ENCODE data around the gene CDK5. TPM values are rescaled to one million over a fixed set of nuclear protein-coding genes. Genes with fewer than 3 reads are reported as not detected.

Gene CDK5
- total and polyA plus RNA-seq, 4 experiments from 2014 or later = 6.3 to 15.2 (median 9.1) TPM

GRCh38 chr7:151048911-151049463 lies 8.7 kb downstream of the CDK5 start:
- H3K4me3 Mint-ChIP-seq = no peak overlapping the region
- ChIA-PET CTCF (ENCODE audit: partially characterized antibody) (no interaction called here), POLR2A (ENCODE audit: partially characterized antibody) (interaction anchor here (1.5 kb wide), 1 partner anchor 21 kb away, joined by 6 read pairs; the partner anchor contains the start of gene ABCB8)
- Histone ChIP-seq H3K4me1 (ENCODE audit: insufficient read depth, low read length) (peaks cover 11% of the 10 kb centered on the region), H3K9me3 (ENCODE audit: control insufficient read depth in 1 of 2, low read length in 2 of 2) (no peaks in the 10 kb centered on the region), H3K27me3 (ENCODE audit: insufficient read depth, low read length) (no peaks in the 10 kb centered on the region), H3K4me3 (ENCODE audit: low read length in 2 of 2) (no peak overlapping the region), H3K27ac (ENCODE audit: low read depth, low read length) (no peak overlapping the region), H3K36me3 (ENCODE audit: insufficient read depth, low read length) (no peaks in the 10 kb centered on the region)
- H3K9me3 Mint-ChIP-seq = no peaks in the 10 kb centered on the region
- intact Hi-C loops (cut with micrococcal nuclease) = no loop called here
- H3K4me1 Mint-ChIP-seq = peaks cover 2 to 17% (median 7%) of the 10 kb centered on the region in 4 donors
- no peak for DNase-seq
- peak overlapping the region in 1 of 7 donors; percentile 47 for H3K27ac Mint-ChIP-seq
- peaks cover 3 to 16% of the 10 kb centered on the region in 2 donors for H3K36me3 Mint-ChIP-seq
- H3K27me3 Mint-ChIP-seq = peaks cover 0 to 2% of the 10 kb centered on the region in 2 donors

- H3K27me3 ChIP-seq (ENCODE audit: insufficient read depth, low read length) = no peaks in the 10 kb centered on the region
- Mint-ChIP-seq H3K4me3 (no peak within 1 kb of the TSS), H3K4me1 (peaks cover 2 to 15% (median 7%) of the 10 kb centered on the region in 4 donors), H3K27ac (peak within 1 kb of the TSS in 1 of 7 donors; percentile 47), H3K9me3 (no peaks in the 10 kb centered on the region), H3K36me3 (peaks cover 4 to 17% of the 10 kb centered on the region in 2 donors), H3K27me3 (peaks cover 0 to 2% of the 10 kb centered on the region in 2 donors)
- H3K4me3 ChIP-seq (ENCODE audit: low read length in 2 of 2) = no peak within 1 kb of the TSS
- CTCF ChIA-PET (ENCODE audit: partially characterized antibody) = no interaction called here
- H3K9me3 ChIP-seq (ENCODE audit: control insufficient read depth in 1 of 2, low read length in 2 of 2) = no peaks in the 10 kb centered on the region
- intact Hi-C loops (cut with micrococcal nuclease) = no loop called here
- POLR2A ChIA-PET (ENCODE audit: partially characterized antibody) = interaction anchor here (1.5 kb wide), 1 partner anchor 20 kb away, joined by 6 read pairs; the partner anchor contains the start of gene ABCB8
- H3K4me1 ChIP-seq (ENCODE audit: insufficient read depth, low read length) = peaks cover 7% of the 10 kb centered on the region
- no peaks in the 10 kb centered on the region for H3K36me3 ChIP-seq (ENCODE audit: insufficient read depth, low read length)
- no peak for DNase-seq
- no peak within 1 kb of the TSS for H3K27ac ChIP-seq (ENCODE audit: low read depth, low read length)
These were observed 9.5 kb downstream of the CDK5 start, which contains the start of gene ASIC3 for GRCh38 chr7:151047976-151048815. ASIC3 (plus strand) TSS chr7:151048531; CDS start chr7:151048886, 355 bp downstream.

- POLR2A ChIA-PET (ENCODE audit: partially characterized antibody) = interaction anchor here (0.6 to 1.0 kb wide), 2 partner anchors 10 to 19 kb away, joined by 3 read pairs; partner anchors contain the start of gene ABCB8
- H3K4me3 ChIP-seq (ENCODE audit: low read length in 2 of 2) = no peak overlapping the region
- no peak overlapping the region for H3K27ac ChIP-seq (ENCODE audit: low read depth, low read length)
- intact Hi-C loops (cut with micrococcal nuclease) = no loop called here
- no peaks in the 10 kb centered on the region for H3K27me3 ChIP-seq (ENCODE audit: insufficient read depth, low read length)
- Mint-ChIP-seq H3K9me3 (no peaks in the 10 kb centered on the region), H3K4me3 (no peak overlapping the region), H3K4me1 (peaks cover 0 to 8% (median 0%) of the 10 kb centered on the region in 4 donors), H3K27me3 (no peaks in the 10 kb centered on the region), H3K27ac (no peak overlapping the region), H3K36me3 (peaks cover 4 to 17% of the 10 kb centered on the region in 2 donors)
- H3K4me1 ChIP-seq (ENCODE audit: insufficient read depth, low read length) = peaks cover 5% of the 10 kb centered on the region
- no peaks in the 10 kb centered on the region for H3K9me3 ChIP-seq (ENCODE audit: control insufficient read depth in 1 of 2, low read length in 2 of 2)
- CTCF ChIA-PET (ENCODE audit: partially characterized antibody) = no interaction called here
- DNase-seq = no peak
- H3K36me3 ChIP-seq (ENCODE audit: insufficient read depth, low read length) = no peaks in the 10 kb centered on the region
These were observed 10.8 kb downstream of the CDK5 start for GRCh38 chr7:151046603-151047573.

- peaks cover 4 to 17% of the 10 kb centered on the region in 2 donors for H3K36me3 Mint-ChIP-seq
- H3K4me3 ChIP-seq (ENCODE audit: low read length in 2 of 2) = no peak overlapping the region
- intact Hi-C loops (cut with micrococcal nuclease) = no loop called here
- DNase-seq = no peak
- H3K4me3 Mint-ChIP-seq = no peak overlapping the region
- peak overlapping the region in 1 of 7 donors; percentile 84 for H3K27ac Mint-ChIP-seq
- H3K27me3 ChIP-seq (ENCODE audit: insufficient read depth, low read length) = no peaks in the 10 kb centered on the region
- no peaks in the 10 kb centered on the region for H3K27me3 Mint-ChIP-seq
- no peaks in the 10 kb centered on the region for H3K9me3 ChIP-seq (ENCODE audit: control insufficient read depth in 1 of 2, low read length in 2 of 2)
- H3K4me1 ChIP-seq (ENCODE audit: insufficient read depth, low read length) = peaks cover 2% of the 10 kb centered on the region
- no peak overlapping the region for H3K27ac ChIP-seq (ENCODE audit: low read depth, low read length)
- POLR2A ChIA-PET (ENCODE audit: partially characterized antibody) = interaction anchor here (0.6 kb wide), 1 partner anchor 11 kb away, joined by 3 read pairs; no protein-coding TSS in a partner anchor
- H3K36me3 ChIP-seq (ENCODE audit: insufficient read depth, low read length) = no peaks in the 10 kb centered on the region
- no peaks in the 10 kb centered on the region for H3K9me3 Mint-ChIP-seq
- CTCF ChIA-PET (ENCODE audit: partially characterized antibody) = no interaction called here
- H3K4me1 Mint-ChIP-seq = peaks cover 0 to 4% (median 0%) of the 10 kb centered on the region in 4 donors
These were observed 11.7 kb downstream of the CDK5 start for GRCh38 chr7:151045967-151046366.

- H3K9me3 Mint-ChIP-seq = no peaks in the 10 kb centered on the region
- no peak overlapping the region for H3K27ac ChIP-seq (ENCODE audit: low read depth, low read length)
- no peak overlapping the region for H3K4me3 ChIP-seq (ENCODE audit: low read length in 2 of 2)
- POLR2A ChIA-PET (ENCODE audit: partially characterized antibody) = no interaction called here
- no peaks in the 10 kb centered on the region for H3K27me3 ChIP-seq (ENCODE audit: insufficient read depth, low read length)
- H3K36me3 ChIP-seq (ENCODE audit: insufficient read depth, low read length) = no peaks in the 10 kb centered on the region
- no peak overlapping the region for H3K4me3 Mint-ChIP-seq
- H3K36me3 Mint-ChIP-seq = peaks cover 4 to 17% of the 10 kb centered on the region in 2 donors
- intact Hi-C loops (cut with micrococcal nuclease) = no loop called here
- no peaks in the 10 kb centered on the region for H3K4me1 ChIP-seq (ENCODE audit: insufficient read depth, low read length)
- H3K4me1 Mint-ChIP-seq = peaks cover 0 to 4% (median 0%) of the 10 kb centered on the region in 4 donors
- no peak for DNase-seq
- H3K9me3 ChIP-seq (ENCODE audit: control insufficient read depth in 1 of 2, low read length in 2 of 2) = no peaks in the 10 kb centered on the region
- no peaks in the 10 kb centered on the region for H3K27me3 Mint-ChIP-seq
- CTCF ChIA-PET (ENCODE audit: partially characterized antibody) = interaction anchor here (1.4 kb wide), 1 partner anchor 79 kb away, joined by 3 read pairs; no protein-coding TSS in a partner anchor
- no peak overlapping the region for H3K27ac Mint-ChIP-seq
These were observed 12.4 kb downstream of the CDK5 start for GRCh38 chr7:151045262-151045661.

- ChIA-PET POLR2A (ENCODE audit: partially characterized antibody) (no interaction called here), CTCF (ENCODE audit: partially characterized antibody) (interaction anchor here (1.4 kb wide), 1 partner anchor 80 kb away, joined by 3 read pairs; no protein-coding TSS in a partner anchor)
- H3K27ac ChIP-seq (ENCODE audit: low read depth, low read length) = no peak overlapping the region
- no peaks in the 10 kb centered on the region for H3K9me3 ChIP-seq (ENCODE audit: control insufficient read depth in 1 of 2, low read length in 2 of 2)
- Mint-ChIP-seq H3K4me3 (no peak overlapping the region), H3K9me3 (peaks cover 0 to 2% (median 0%) of the 10 kb centered on the region in 8 donors), H3K4me1 (peaks cover 0 to 17% (median 8%) of the 10 kb centered on the region in 4 donors), H3K36me3 (peaks cover 4 to 19% of the 10 kb centered on the region in 2 donors), H3K27me3 (no peaks in the 10 kb centered on the region), H3K27ac (no peak overlapping the region)
- H3K4me1 ChIP-seq (ENCODE audit: insufficient read depth, low read length) = peaks cover 8% of the 10 kb centered on the region
- intact Hi-C loops (cut with micrococcal nuclease) = loop anchor here (5.0 kb wide), 1 partner anchor 732 kb away; no protein-coding TSS in a partner anchor
- H3K27me3 ChIP-seq (ENCODE audit: insufficient read depth, low read length) = no peaks in the 10 kb centered on the region
- no peak overlapping the region for H3K4me3 ChIP-seq (ENCODE audit: low read length in 2 of 2)
- no peaks in the 10 kb centered on the region for H3K36me3 ChIP-seq (ENCODE audit: insufficient read depth, low read length)
- no peak for DNase-seq
These were observed 13.7 kb downstream of the CDK5 start for GRCh38 chr7:151043959-151044358.

All from CD4-positive, alpha-beta memory T cell (primary cell).